ENCODE measurements around the gene SLF2.
"Not testable (repeated sequence)": the region's sequence is repeated elsewhere in the genome, so short reads cannot be mapped to it uniquely, and the experiment has no call there.

SLF2 gene

GRCh38 chr10:100881556-100882213 is 31.1 kb upstream of the SLF2 start:
- H3K4me3 ChIP-seq (ENCODE audit: low read length): no peak overlapping the region

GRCh38 chr10:100882252-100882651 is 30.5 kb upstream of the SLF2 start:
- H3K36me3 ChIP-seq (ENCODE audit: insufficient read depth, low read depth, low read length): no peaks in the 10 kb centered on the region
- H3K27me3 ChIP-seq (ENCODE audit: insufficient read depth, low read length): peaks cover 16% of the 10 kb centered on the region
- H3K4me1 ChIP-seq (ENCODE audit: insufficient read depth, low read length): no peaks in the 10 kb centered on the region
- no peaks in the 10 kb centered on the region for H3K9me3 ChIP-seq (ENCODE audit: insufficient read depth, low read depth, low read length)
- H3K27ac ChIP-seq (ENCODE audit: low read length): no peak overlapping the region
- H3K9ac ChIP-seq (ENCODE audit: low read depth, low read length): no peak overlapping the region
- H3K4me3 ChIP-seq (ENCODE audit: low read length): no peak overlapping the region

More at GRCh38 chr10:100881556-100882213, 31.1 kb upstream of the SLF2 start:
- Histone ChIP-seq H3K9me3 (ENCODE audit: insufficient read depth, low read depth, low read length) (no peaks in the 10 kb centered on the region), H3K4me1 (ENCODE audit: insufficient read depth, low read length) (no peaks in the 10 kb centered on the region), H3K27ac (ENCODE audit: low read length) (no peak overlapping the region), H3K36me3 (ENCODE audit: insufficient read depth, low read depth, low read length) (no peaks in the 10 kb centered on the region), H3K9ac (ENCODE audit: low read depth, low read length) (no peak overlapping the region), H3K27me3 (ENCODE audit: insufficient read depth, low read length) (peaks cover 21% of the 10 kb centered on the region)

- Histone ChIP-seq H3K36me3 (ENCODE audit: insufficient read depth, low read depth, low read length) (no peaks in the 10 kb centered on the region), H3K27me3 (ENCODE audit: insufficient read depth, low read length) (peaks cover 11% of the 10 kb centered on the region), H3K4me1 (ENCODE audit: insufficient read depth, low read length) (no peaks in the 10 kb centered on the region), H3K4me3 (ENCODE audit: low read length) (no peak overlapping the region), H3K27ac (ENCODE audit: low read length) (no peak overlapping the region), H3K9me3 (ENCODE audit: insufficient read depth, low read depth, low read length) (no peaks in the 10 kb centered on the region), H3K9ac (ENCODE audit: low read depth, low read length) (no peak overlapping the region)
Observed at GRCh38 chr10:100882671-100883311, 30.0 kb upstream of the SLF2 start.

GRCh38 chr10:100883312-100883821 is 29.4 kb upstream of the SLF2 start:
- Histone ChIP-seq H3K36me3 (ENCODE audit: insufficient read depth, low read depth, low read length) (no peaks in the 10 kb centered on the region), H3K27ac (ENCODE audit: low read length) (no peak overlapping the region), H3K27me3 (ENCODE audit: insufficient read depth, low read length) (peaks cover 5% of the 10 kb centered on the region; the same call in 1 of the 2 replicates), H3K4me3 (ENCODE audit: low read length) (no peak overlapping the region), H3K9ac (ENCODE audit: low read depth, low read length) (no peak overlapping the region), H3K9me3 (ENCODE audit: insufficient read depth, low read depth, low read length) (no peaks in the 10 kb centered on the region), H3K4me1 (ENCODE audit: insufficient read depth, low read length) (no peaks in the 10 kb centered on the region)

- H3K9ac ChIP-seq (ENCODE audit: low read depth, low read length); H3K27ac ChIP-seq (ENCODE audit: low read length): not testable (repeated sequence)
Observed at GRCh38 chr10:100885611-100886010, 27.2 kb upstream of the SLF2 start.

GRCh38 chr10:100886091-100886490 is 26.7 kb upstream of the SLF2 start:
- no peaks in the 10 kb centered on the region for H3K27me3 ChIP-seq (ENCODE audit: insufficient read depth, low read length)
- H3K9me3 ChIP-seq (ENCODE audit: insufficient read depth, low read depth, low read length): no peaks in the 10 kb centered on the region
- no peak overlapping the region for H3K4me3 ChIP-seq (ENCODE audit: low read length)
- H3K9ac ChIP-seq (ENCODE audit: low read depth, low read length): no peak overlapping the region
- H3K4me1 ChIP-seq (ENCODE audit: insufficient read depth, low read length): peaks cover 12% of the 10 kb centered on the region
- no peaks in the 10 kb centered on the region for H3K36me3 ChIP-seq (ENCODE audit: insufficient read depth, low read depth, low read length)
- no peak overlapping the region for H3K27ac ChIP-seq (ENCODE audit: low read length)

More at GRCh38 chr10:100885611-100886010, 27.2 kb upstream of the SLF2 start:
- H3K4me3 ChIP-seq (ENCODE audit: low read length); H3K4me1 ChIP-seq (ENCODE audit: insufficient read depth, low read length); H3K9me3 ChIP-seq (ENCODE audit: insufficient read depth, low read depth, low read length); H3K36me3 ChIP-seq (ENCODE audit: insufficient read depth, low read depth, low read length); H3K27me3 ChIP-seq (ENCODE audit: insufficient read depth, low read length): not testable (repeated sequence)

GRCh38 chr10:100886521-100886920 is 26.2 kb upstream of the SLF2 start:
- Histone ChIP-seq H3K4me3 (ENCODE audit: low read length) (no peak overlapping the region), H3K27me3 (ENCODE audit: insufficient read depth, low read length) (no peaks in the 10 kb centered on the region), H3K36me3 (ENCODE audit: insufficient read depth, low read depth, low read length) (no peaks in the 10 kb centered on the region), H3K9ac (ENCODE audit: low read depth, low read length) (no peak overlapping the region), H3K27ac (ENCODE audit: low read length) (no peak overlapping the region), H3K4me1 (ENCODE audit: insufficient read depth, low read length) (peaks cover 13% of the 10 kb centered on the region), H3K9me3 (ENCODE audit: insufficient read depth, low read depth, low read length) (no peaks in the 10 kb centered on the region)

GRCh38 chr10:100886963-100887362 is 25.8 kb upstream of the SLF2 start:
- H3K36me3 ChIP-seq (ENCODE audit: insufficient read depth, low read depth, low read length): no peaks in the 10 kb centered on the region
- H3K9ac ChIP-seq (ENCODE audit: low read depth, low read length): no peak overlapping the region
- H3K4me3 ChIP-seq (ENCODE audit: low read length): no peak overlapping the region
- no peaks in the 10 kb centered on the region for H3K27me3 ChIP-seq (ENCODE audit: insufficient read depth, low read length)
- no peak overlapping the region for H3K27ac ChIP-seq (ENCODE audit: low read length)
- no peaks in the 10 kb centered on the region for H3K9me3 ChIP-seq (ENCODE audit: insufficient read depth, low read depth, low read length)
- H3K4me1 ChIP-seq (ENCODE audit: insufficient read depth, low read length): peaks cover 13% of the 10 kb centered on the region

GRCh38 chr10:100887761-100888296 is 24.9 kb upstream of the SLF2 start:
- no peaks in the 10 kb centered on the region for H3K36me3 ChIP-seq (ENCODE audit: insufficient read depth, low read depth, low read length)
- no peak overlapping the region for H3K4me3 ChIP-seq (ENCODE audit: low read length)
- H3K9me3 ChIP-seq (ENCODE audit: insufficient read depth, low read depth, low read length): no peaks in the 10 kb centered on the region
- H3K27me3 ChIP-seq (ENCODE audit: insufficient read depth, low read length): no peaks in the 10 kb centered on the region
- H3K27ac ChIP-seq (ENCODE audit: low read length): no peak overlapping the region
- H3K4me1 ChIP-seq (ENCODE audit: insufficient read depth, low read length): peaks cover 13% of the 10 kb centered on the region
- no peak overlapping the region for H3K9ac ChIP-seq (ENCODE audit: low read depth, low read length)

- no peaks in the 10 kb centered on the region for H3K36me3 ChIP-seq (ENCODE audit: insufficient read depth, low read depth, low read length)
- H3K27me3 ChIP-seq (ENCODE audit: insufficient read depth, low read length): no peaks in the 10 kb centered on the region
- H3K4me3 ChIP-seq (ENCODE audit: low read length): no peak overlapping the region
- no peaks in the 10 kb centered on the region for H3K9me3 ChIP-seq (ENCODE audit: insufficient read depth, low read depth, low read length)
- peaks cover 13% of the 10 kb centered on the region for H3K4me1 ChIP-seq (ENCODE audit: insufficient read depth, low read length)
- H3K9ac ChIP-seq (ENCODE audit: low read depth, low read length): no peak overlapping the region
- H3K27ac ChIP-seq (ENCODE audit: low read length): no peak overlapping the region
Observed at GRCh38 chr10:100888957-100889356, 23.8 kb upstream of the SLF2 start.

GRCh38 chr10:100889546-100889945 is 23.2 kb upstream of the SLF2 start:
- no peak overlapping the region for H3K27ac ChIP-seq (ENCODE audit: low read length)
- no peaks in the 10 kb centered on the region for H3K27me3 ChIP-seq (ENCODE audit: insufficient read depth, low read length)

GRCh38 chr10:100890141-100890672 is 22.6 kb upstream of the SLF2 start:
- H3K36me3 ChIP-seq (ENCODE audit: insufficient read depth, low read depth, low read length): no peaks in the 10 kb centered on the region
- H3K9me3 ChIP-seq (ENCODE audit: insufficient read depth, low read depth, low read length): no peaks in the 10 kb centered on the region
- no peak overlapping the region for H3K27ac ChIP-seq (ENCODE audit: low read length)
- no peaks in the 10 kb centered on the region for H3K27me3 ChIP-seq (ENCODE audit: insufficient read depth, low read length)
- H3K4me1 ChIP-seq (ENCODE audit: insufficient read depth, low read length): peaks cover 13% of the 10 kb centered on the region
- no peak overlapping the region for H3K4me3 ChIP-seq (ENCODE audit: low read length)
- no peak overlapping the region; the same call in 1 of the 2 replicates for H3K9ac ChIP-seq (ENCODE audit: low read depth, low read length)

More at GRCh38 chr10:100889546-100889945, 23.2 kb upstream of the SLF2 start:
- Histone ChIP-seq H3K9ac (ENCODE audit: low read depth, low read length) (no peak overlapping the region), H3K36me3 (ENCODE audit: insufficient read depth, low read depth, low read length) (no peaks in the 10 kb centered on the region), H3K4me1 (ENCODE audit: insufficient read depth, low read length) (peaks cover 13% of the 10 kb centered on the region), H3K9me3 (ENCODE audit: insufficient read depth, low read depth, low read length) (no peaks in the 10 kb centered on the region), H3K4me3 (ENCODE audit: low read length) (no peak overlapping the region)
